OCI-LY7 (cell line): ENCODE measurements around the gene LRRC10.

ENCODE experiments used
- EZH2phosphoT487 ChIP-seq: fragments of 200-600 bp; sonication (generic); IDR thresholded peaks from 2 replicates; pipeline ENCODE4 v1.6.1; 2018; ENCODE audit warnings: low read depth, borderline replicate concordance, mild to moderate bottlenecking, mixed run types, antibody characterized with exemption, low read length, moderate library complexity, mixed read lengths
- TF ChIP-seq, protein P1 (sequence below): fragments of 200-600 bp; sonication (generic); conservative IDR thresholded peaks from 2 replicates; pipeline ENCODE4 v1.5.1; 2014; ENCODE audit warnings: mild to moderate bottlenecking, antibody characterized with exemption, low read length, moderate library complexity, mixed read lengths

DNA sequence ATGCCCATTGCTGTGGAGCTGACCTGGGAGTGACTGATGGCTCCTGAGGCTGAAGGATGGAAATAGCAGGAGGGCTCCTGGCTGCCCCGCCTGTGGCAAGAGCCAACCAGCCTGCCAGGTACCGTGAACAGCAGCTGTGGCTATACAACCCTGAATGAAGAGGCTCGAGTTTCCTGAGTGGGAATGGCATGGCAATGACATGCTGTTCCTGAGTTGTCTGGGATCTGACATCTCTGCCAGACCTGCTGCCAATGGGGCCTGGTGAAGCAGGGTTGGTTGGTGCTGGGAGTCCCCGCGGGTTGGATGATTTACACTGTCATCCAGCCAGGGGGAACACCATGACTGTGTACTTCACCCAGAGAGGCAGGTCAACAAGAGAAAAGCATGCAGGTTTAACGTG is 31.8 kb upstream of the LRRC10 start:
- TF ChIP-seq, protein P1, sequence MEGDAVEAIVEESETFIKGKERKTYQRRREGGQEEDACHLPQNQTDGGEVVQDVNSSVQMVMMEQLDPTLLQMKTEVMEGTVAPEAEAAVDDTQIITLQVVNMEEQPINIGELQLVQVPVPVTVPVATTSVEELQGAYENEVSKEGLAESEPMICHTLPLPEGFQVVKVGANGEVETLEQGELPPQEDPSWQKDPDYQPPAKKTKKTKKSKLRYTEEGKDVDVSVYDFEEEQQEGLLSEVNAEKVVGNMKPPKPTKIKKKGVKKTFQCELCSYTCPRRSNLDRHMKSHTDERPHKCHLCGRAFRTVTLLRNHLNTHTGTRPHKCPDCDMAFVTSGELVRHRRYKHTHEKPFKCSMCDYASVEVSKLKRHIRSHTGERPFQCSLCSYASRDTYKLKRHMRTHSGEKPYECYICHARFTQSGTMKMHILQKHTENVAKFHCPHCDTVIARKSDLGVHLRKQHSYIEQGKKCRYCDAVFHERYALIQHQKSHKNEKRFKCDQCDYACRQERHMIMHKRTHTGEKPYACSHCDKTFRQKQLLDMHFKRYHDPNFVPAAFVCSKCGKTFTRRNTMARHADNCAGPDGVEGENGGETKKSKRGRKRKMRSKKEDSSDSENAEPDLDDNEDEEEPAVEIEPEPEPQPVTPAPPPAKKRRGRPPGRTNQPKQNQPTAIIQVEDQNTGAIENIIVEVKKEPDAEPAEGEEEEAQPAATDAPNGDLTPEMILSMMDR: no peak
- TF ChIP-seq EZH2phosphoT487: no peak
